ENCODE data around the gene ANTXR1. TPM values are rescaled to one million over a fixed set of nuclear protein-coding genes. Genes with fewer than 3 reads are reported as not detected.

Gene ANTXR1
- total RNA-seq, 3 donors from 2014 or later (not counting 1 experiment from before 2014, with no cell fraction given) = not detected

DNA sequence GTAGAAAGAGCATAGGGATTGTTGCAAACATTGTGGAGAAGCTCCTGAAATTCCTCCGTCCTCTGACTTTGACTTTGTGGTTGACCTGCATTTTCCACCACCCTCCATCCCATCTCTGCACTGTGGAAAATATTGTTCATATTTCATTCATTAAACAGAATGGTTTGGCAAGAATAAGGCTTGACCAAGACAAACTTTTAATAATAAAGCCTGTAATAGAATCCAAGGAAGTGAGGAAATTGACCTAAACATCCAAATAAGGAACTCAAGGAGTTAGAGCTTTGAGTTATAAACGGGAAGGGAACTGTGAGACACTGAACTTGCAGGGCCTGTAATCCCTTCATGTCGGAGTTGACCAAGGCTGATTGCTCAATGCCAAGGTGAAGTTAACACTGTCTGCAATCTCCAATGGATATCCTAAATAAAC, 258.9 kb downstream of the ANTXR1 start:
- H3K4me3 Mint-ChIP-seq = no peak overlapping the region
- no peak for DNase-seq
- no peaks in the 10 kb centered on the region for H3K36me3 Mint-ChIP-seq
- no peaks in the 10 kb centered on the region for H3K4me1 Mint-ChIP-seq
- peaks cover 3% of the 10 kb centered on the region for H3K27me3 ChIP-seq (ENCODE audit: control insufficient read depth, insufficient read depth, low read length)
- TF ChIP-seq, protein P1, sequence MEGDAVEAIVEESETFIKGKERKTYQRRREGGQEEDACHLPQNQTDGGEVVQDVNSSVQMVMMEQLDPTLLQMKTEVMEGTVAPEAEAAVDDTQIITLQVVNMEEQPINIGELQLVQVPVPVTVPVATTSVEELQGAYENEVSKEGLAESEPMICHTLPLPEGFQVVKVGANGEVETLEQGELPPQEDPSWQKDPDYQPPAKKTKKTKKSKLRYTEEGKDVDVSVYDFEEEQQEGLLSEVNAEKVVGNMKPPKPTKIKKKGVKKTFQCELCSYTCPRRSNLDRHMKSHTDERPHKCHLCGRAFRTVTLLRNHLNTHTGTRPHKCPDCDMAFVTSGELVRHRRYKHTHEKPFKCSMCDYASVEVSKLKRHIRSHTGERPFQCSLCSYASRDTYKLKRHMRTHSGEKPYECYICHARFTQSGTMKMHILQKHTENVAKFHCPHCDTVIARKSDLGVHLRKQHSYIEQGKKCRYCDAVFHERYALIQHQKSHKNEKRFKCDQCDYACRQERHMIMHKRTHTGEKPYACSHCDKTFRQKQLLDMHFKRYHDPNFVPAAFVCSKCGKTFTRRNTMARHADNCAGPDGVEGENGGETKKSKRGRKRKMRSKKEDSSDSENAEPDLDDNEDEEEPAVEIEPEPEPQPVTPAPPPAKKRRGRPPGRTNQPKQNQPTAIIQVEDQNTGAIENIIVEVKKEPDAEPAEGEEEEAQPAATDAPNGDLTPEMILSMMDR (IDR thresholded peaks at IDR 0.05) = no peak
- peaks cover 32 to 35% of the 10 kb centered on the region in 2 donors for H3K27me3 Mint-ChIP-seq (ENCODE audit: low read depth in 2 of 2)
- no peak overlapping the region for H3K27ac Mint-ChIP-seq
- no peak for ATAC-seq
- intact Hi-C loops (cut with micrococcal nuclease) = no loop called here
- no peaks in the 10 kb centered on the region for H3K9me3 Mint-ChIP-seq
- H3K4me1 ChIP-seq (ENCODE audit: control insufficient read depth, insufficient read depth, low read length) = no peaks in the 10 kb centered on the region
- 91% methylated on average over 3 of the region's 3 CpGs for WGBS (ENCODE audit: insufficient coverage)
- H3K36me3 ChIP-seq (ENCODE audit: control insufficient read depth, insufficient read depth, low read length) = no peaks in the 10 kb centered on the region
- no peak overlapping the region for H3K4me3 ChIP-seq (ENCODE audit: low read length)
- H3K27ac ChIP-seq (ENCODE audit: low read length) = no peak overlapping the region
- no peaks in the 10 kb centered on the region for H3K9me3 ChIP-seq (ENCODE audit: control insufficient read depth, insufficient read depth, low read length)

DNA sequence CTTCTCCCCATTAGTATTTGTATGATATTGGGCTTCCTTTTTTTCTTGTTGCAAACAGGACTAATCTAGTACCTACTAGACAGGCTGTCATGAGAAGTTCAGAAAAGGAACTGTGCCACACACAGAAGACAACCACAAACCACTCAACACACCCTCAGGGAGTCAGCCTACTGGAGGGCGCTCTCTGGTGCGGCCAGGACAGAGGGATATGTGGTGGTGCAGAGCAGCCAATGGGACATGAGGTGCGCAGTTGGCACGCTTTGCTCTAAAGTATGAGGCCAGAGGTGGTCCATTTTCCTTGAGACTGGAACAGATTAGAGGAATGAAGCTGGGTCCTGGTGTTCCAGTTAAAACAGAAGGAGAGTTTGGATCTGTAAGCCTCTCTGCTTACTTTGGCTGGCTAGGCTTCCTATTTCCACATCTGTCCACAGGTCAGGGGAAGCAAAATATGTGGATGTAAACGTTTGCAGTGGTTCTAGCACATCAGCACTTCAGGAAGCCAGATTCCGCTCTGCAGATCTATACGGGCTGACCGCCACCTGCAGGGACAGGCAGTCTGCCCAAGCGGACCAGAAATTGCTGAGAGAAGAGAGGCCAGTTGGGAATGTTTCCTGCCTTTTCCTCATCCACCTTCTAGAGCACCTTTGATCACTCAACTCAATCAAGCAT, 260.0 kb downstream of the ANTXR1 start:
- Mint-ChIP-seq H3K4me1 (no peaks in the 10 kb centered on the region), H3K9me3 (no peaks in the 10 kb centered on the region), H3K27me3 (ENCODE audit: low read depth in 2 of 2) (peaks cover 40% of the 10 kb centered on the region in 2 donors), H3K4me3 (no peak overlapping the region), H3K27ac (no peak overlapping the region), H3K36me3 (no peaks in the 10 kb centered on the region)
- H3K36me3 ChIP-seq (ENCODE audit: control insufficient read depth, insufficient read depth, low read length) = no peaks in the 10 kb centered on the region
- no peaks in the 10 kb centered on the region for H3K9me3 ChIP-seq (ENCODE audit: control insufficient read depth, insufficient read depth, low read length)
- H3K4me1 ChIP-seq (ENCODE audit: control insufficient read depth, insufficient read depth, low read length) = no peaks in the 10 kb centered on the region
- no peak overlapping the region for H3K4me3 ChIP-seq (ENCODE audit: low read length)
- intact Hi-C loops (cut with micrococcal nuclease) = no loop called here
- H3K27ac ChIP-seq (ENCODE audit: low read length) = no peak overlapping the region
- DNase-seq (no peak), ATAC-seq (no peak)
- H3K27me3 ChIP-seq (ENCODE audit: control insufficient read depth, insufficient read depth, low read length) = peaks cover 3% of the 10 kb centered on the region
- WGBS (ENCODE audit: insufficient coverage) = 63% methylated on average over 9 of the region's 9 CpGs
- TF ChIP-seq, protein P1 (IDR thresholded peaks at IDR 0.05) = no peak

DNA sequence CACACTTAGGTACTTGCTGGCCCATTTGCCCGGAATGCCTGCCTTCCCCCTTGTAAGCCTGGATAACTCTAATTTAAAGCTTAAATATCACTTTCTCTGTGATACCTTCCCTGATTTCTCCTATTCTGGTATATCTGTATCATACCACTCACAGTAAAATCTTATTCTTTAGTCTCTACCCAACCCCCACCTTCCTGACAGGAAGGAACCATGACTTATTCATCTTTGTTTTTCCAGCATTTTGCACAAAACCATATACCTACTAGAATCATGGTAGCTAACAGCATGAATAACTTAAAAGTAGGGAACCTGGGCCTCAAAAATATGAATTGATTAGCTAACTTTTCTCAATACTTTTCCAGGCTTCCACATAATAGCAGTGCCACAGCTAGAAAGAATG, 262.5 kb downstream of the ANTXR1 start:
- TF ChIP-seq, protein P1 (IDR thresholded peaks at IDR 0.05) = no peak
- no peaks in the 10 kb centered on the region for H3K9me3 ChIP-seq (ENCODE audit: control insufficient read depth, insufficient read depth, low read length)
- H3K27me3 ChIP-seq (ENCODE audit: control insufficient read depth, insufficient read depth, low read length) = peaks cover 3% of the 10 kb centered on the region
- Mint-ChIP-seq H3K9me3 (no peaks in the 10 kb centered on the region), H3K36me3 (no peaks in the 10 kb centered on the region), H3K27ac (no peak overlapping the region), H3K27me3 (ENCODE audit: low read depth in 2 of 2) (peaks cover 37 to 39% of the 10 kb centered on the region in 2 donors), H3K4me3 (no peak overlapping the region), H3K4me1 (no peaks in the 10 kb centered on the region)
- intact Hi-C loops (cut with micrococcal nuclease) = no loop called here
- H3K4me1 ChIP-seq (ENCODE audit: control insufficient read depth, insufficient read depth, low read length) = no peaks in the 10 kb centered on the region
- WGBS (ENCODE audit: insufficient coverage) = 88% methylated on average over 1 of the region's 1 CpG
- no peaks in the 10 kb centered on the region for H3K36me3 ChIP-seq (ENCODE audit: control insufficient read depth, insufficient read depth, low read length)
- H3K27ac ChIP-seq (ENCODE audit: low read length) = no peak overlapping the region
- no peak overlapping the region for H3K4me3 ChIP-seq (ENCODE audit: low read length)
- no peak for DNase-seq
- no peak for ATAC-seq

DNA sequence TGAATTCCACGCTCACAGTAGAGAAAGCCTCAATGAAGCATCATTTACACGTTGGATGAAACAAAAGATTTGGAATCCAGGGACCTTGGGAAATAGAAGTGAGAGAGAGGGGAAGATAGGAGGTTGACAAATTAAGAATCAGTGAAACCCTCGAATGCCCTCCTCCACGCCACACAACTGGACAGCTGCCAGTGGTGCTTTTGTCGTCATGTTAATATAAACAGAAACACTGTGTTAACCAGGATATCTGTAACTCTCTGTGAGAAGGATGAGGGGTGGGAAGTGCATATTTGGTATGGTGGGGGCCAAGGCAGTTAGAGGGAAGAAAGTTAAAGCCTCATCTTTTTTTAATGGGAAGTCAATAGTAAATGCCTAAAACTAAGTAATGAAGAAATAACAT, 265.4 kb downstream of the ANTXR1 start:
- no peak overlapping the region for H3K27ac Mint-ChIP-seq
- WGBS (ENCODE audit: insufficient coverage) = 87% methylated on average over 5 of the region's 5 CpGs
- no peaks in the 10 kb centered on the region for H3K4me1 Mint-ChIP-seq
- H3K36me3 ChIP-seq (ENCODE audit: control insufficient read depth, insufficient read depth, low read length) = no peaks in the 10 kb centered on the region
- no peak overlapping the region for H3K27ac ChIP-seq (ENCODE audit: low read length)
- H3K27me3 ChIP-seq (ENCODE audit: control insufficient read depth, insufficient read depth, low read length) = peaks cover 3% of the 10 kb centered on the region
- no peak for DNase-seq
- TF ChIP-seq, protein P1 (IDR thresholded peaks at IDR 0.05) = no peak
- H3K27me3 Mint-ChIP-seq (ENCODE audit: low read depth in 2 of 2) = peaks cover 31 to 34% of the 10 kb centered on the region in 2 donors
- ATAC-seq = no peak
- no peaks in the 10 kb centered on the region for H3K4me1 ChIP-seq (ENCODE audit: control insufficient read depth, insufficient read depth, low read length)
- no peaks in the 10 kb centered on the region for H3K9me3 ChIP-seq (ENCODE audit: control insufficient read depth, insufficient read depth, low read length)
- intact Hi-C loops (cut with micrococcal nuclease) = no loop called here
- no peaks in the 10 kb centered on the region for H3K9me3 Mint-ChIP-seq
- no peak overlapping the region for H3K4me3 ChIP-seq (ENCODE audit: low read length)
- H3K4me3 Mint-ChIP-seq = no peak overlapping the region
- H3K36me3 Mint-ChIP-seq = no peaks in the 10 kb centered on the region
